ENCODE results near the gene RHBDD1. TPM values are rescaled to one million over a fixed set of nuclear protein-coding genes. Genes with fewer than 3 reads are reported as not detected.
A peak's percentile ranks its signal among the peaks of the same experiment; 100 is the strongest.

Gene RHBDD1
- total RNA-seq, 2 experiments from 2014 or later: 43.8 to 47.1 TPM

DNA sequence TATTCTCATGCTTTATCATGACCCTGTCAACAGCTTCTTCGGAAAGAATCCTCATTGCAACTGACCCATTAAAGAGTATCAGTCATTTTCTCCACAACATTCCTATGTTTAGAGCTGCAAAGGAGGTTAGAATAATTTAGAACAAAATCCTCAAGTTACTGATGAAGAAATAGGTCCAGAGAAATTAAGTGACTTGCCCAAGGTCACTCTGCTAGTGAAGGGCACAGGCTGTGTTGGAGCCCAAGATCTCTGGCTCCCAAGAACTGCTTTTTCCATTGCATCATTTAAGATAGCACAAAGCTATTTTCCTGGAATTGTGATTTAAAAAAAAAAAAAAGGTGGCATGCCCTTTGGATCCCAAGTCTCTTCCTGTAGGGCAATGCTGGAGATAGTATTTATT is 45.8 kb upstream of the RHBDD1 start:
- no peaks in the 10 kb centered on the region for H3K36me3 ChIP-seq (ENCODE audit: insufficient read depth, low read length)
- Mint-ChIP-seq H3K36me3 (ENCODE audit: low read depth) (peaks cover 5% of the 10 kb centered on the region), H3K4me3 (peak overlapping the region; percentile 97), H3K4me1 (ENCODE audit: low read depth) (peaks cover 31% of the 10 kb centered on the region), H3K27me3 (no peaks in the 10 kb centered on the region), H3K27ac (peak overlapping the region; percentile 97), H3K9me3 (no peaks in the 10 kb centered on the region)
- DNase-seq (no peak), ATAC-seq (ENCODE audit: poor library complexity) (no peak)
- no peaks in the 10 kb centered on the region for H3K27me3 ChIP-seq (ENCODE audit: control insufficient read depth in 1 of 2, insufficient read depth in 2 of 2, low read length in 2 of 2)
- ChIA-PET POLR2A (interaction anchor here (0.6 to 3.8 kb wide), 7 partner anchors 10 to 46 kb away, joined by 3 to 25 read pairs (median 5); partner anchors contain the start of genes IRS1 and RHBDD1), CTCF (interaction anchor here (1.0 to 3.1 kb wide), 4 partner anchors 8 to 13 kb away, joined by 3 to 13 read pairs (median 5); partner anchors contain the start of gene IRS1)
- TF ChIP-seq, protein P1, sequence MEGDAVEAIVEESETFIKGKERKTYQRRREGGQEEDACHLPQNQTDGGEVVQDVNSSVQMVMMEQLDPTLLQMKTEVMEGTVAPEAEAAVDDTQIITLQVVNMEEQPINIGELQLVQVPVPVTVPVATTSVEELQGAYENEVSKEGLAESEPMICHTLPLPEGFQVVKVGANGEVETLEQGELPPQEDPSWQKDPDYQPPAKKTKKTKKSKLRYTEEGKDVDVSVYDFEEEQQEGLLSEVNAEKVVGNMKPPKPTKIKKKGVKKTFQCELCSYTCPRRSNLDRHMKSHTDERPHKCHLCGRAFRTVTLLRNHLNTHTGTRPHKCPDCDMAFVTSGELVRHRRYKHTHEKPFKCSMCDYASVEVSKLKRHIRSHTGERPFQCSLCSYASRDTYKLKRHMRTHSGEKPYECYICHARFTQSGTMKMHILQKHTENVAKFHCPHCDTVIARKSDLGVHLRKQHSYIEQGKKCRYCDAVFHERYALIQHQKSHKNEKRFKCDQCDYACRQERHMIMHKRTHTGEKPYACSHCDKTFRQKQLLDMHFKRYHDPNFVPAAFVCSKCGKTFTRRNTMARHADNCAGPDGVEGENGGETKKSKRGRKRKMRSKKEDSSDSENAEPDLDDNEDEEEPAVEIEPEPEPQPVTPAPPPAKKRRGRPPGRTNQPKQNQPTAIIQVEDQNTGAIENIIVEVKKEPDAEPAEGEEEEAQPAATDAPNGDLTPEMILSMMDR (IDR thresholded peaks at IDR 0.05): no peak
- intact Hi-C loops (cut with DNase I, micrococcal nuclease): loop anchor here (2.0 to 10.0 kb wide), 3 partner anchors 45 to 1505 kb away; partner anchors contain the start of gene MFF (in 1 of the 2)
- no peaks in the 10 kb centered on the region for H3K9me3 ChIP-seq (ENCODE audit: control insufficient read depth in 1 of 2, insufficient read depth in 1 of 2, low read length in 2 of 2)
- no peak overlapping the region for H3K27ac ChIP-seq (ENCODE audit: low read depth in 1 of 2, low read length in 2 of 2)
- H3K4me1 ChIP-seq (ENCODE audit: insufficient read depth, low read length): peaks cover 20% of the 10 kb centered on the region
- no peak overlapping the region for H3K4me3 ChIP-seq (ENCODE audit: low read length)

DNA sequence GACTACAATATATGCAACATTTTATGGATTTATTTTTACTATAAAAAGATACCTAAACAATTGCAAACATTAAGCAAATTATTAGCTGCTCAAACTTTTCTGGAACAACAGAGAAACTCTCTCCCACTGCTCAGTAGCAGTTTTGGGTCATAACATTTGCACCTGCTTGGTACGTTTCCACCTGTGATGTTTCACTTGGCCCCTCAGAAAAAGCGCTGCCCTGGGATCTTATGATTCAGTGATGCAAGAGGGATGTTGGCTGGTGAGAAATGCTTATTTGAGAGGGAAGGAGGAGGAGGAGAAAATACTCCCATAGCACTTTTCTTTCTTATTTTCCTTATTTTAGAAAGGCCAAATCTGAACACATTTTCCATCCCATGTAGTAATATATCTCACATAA is 45.4 kb upstream of the RHBDD1 start:
- H3K27ac Mint-ChIP-seq: peak overlapping the region; percentile 97

DNA sequence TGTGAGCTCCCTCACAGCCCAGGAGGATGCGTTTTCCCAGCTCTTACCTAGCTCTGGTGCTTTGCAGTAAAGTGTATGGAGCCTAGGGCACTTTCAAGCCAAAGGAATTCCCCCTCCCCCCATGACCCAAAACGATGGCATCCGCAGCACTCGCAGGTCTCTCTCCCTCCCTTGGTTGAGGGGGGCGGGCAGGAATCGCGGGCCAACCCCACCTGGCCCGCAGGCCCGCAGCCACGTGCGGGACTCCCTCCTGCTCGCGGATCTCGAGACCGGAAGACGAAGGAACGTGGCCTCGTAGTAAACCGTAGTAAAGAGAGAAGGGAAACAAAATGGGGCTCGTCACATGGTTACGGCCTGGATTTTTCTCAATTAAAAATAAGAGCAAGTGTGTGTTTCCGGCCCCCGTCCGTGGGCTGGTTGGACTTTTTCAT is 44.8 kb upstream of the RHBDD1 start:
- Mint-ChIP-seq H3K4me3 (peak overlapping the region; percentile 97), H3K4me1 (ENCODE audit: low read depth) (peaks cover 31% of the 10 kb centered on the region), H3K27me3 (no peaks in the 10 kb centered on the region), H3K36me3 (ENCODE audit: low read depth) (peaks cover 5% of the 10 kb centered on the region), H3K9me3 (no peaks in the 10 kb centered on the region), H3K27ac (peak overlapping the region; percentile 97)
- CTCF ChIA-PET: interaction anchor here (1.2 to 3.1 kb wide), 2 partner anchors 9 to 12 kb away, joined by 6 to 13 read pairs; partner anchors contain the start of gene IRS1
- POLR2A ChIA-PET: interaction anchor here (1.3 to 3.8 kb wide), 5 partner anchors 9 to 45 kb away, joined by 4 to 25 read pairs (median 17); partner anchors contain the start of genes IRS1 and RHBDD1
- H3K9me3 ChIP-seq (ENCODE audit: control insufficient read depth in 1 of 2, insufficient read depth in 1 of 2, low read length in 2 of 2): peaks cover 0 to under 1% of the 10 kb centered on the region in 2 experiments
- ATAC-seq (ENCODE audit: poor library complexity) (peak; percentile 67), DNase-seq (peak in 5 of 14 experiments; percentile 54 to 91 (median 87))
- peak overlapping the region; percentile 62 for H3K4me3 ChIP-seq (ENCODE audit: low read length)
- no peaks in the 10 kb centered on the region for H3K36me3 ChIP-seq (ENCODE audit: insufficient read depth, low read length)
- intact Hi-C loops (cut with DNase I, micrococcal nuclease): loop anchor here (1.0 to 10.0 kb wide), 5 partner anchors 10 to 1506 kb away; partner anchors contain the start of genes MFF (in 1 of the 2) and RHBDD1 (in 1 of the 2)
- peaks cover 30% of the 10 kb centered on the region for H3K4me1 ChIP-seq (ENCODE audit: insufficient read depth, low read length)
- H3K27ac ChIP-seq (ENCODE audit: low read depth in 1 of 2, low read length in 2 of 2): peak overlapping the region; percentile 88 to 91
- no peaks in the 10 kb centered on the region for H3K27me3 ChIP-seq (ENCODE audit: control insufficient read depth in 1 of 2, insufficient read depth in 2 of 2, low read length in 2 of 2)
- TF ChIP-seq, protein P1 (IDR thresholded peaks at IDR 0.05): no peak

More for the DNA sequence above, 45.4 kb upstream of the RHBDD1 start:
- H3K9me3 Mint-ChIP-seq: no peaks in the 10 kb centered on the region
- no peaks in the 10 kb centered on the region for H3K27me3 Mint-ChIP-seq
- H3K27ac ChIP-seq (ENCODE audit: low read depth in 1 of 2, low read length in 2 of 2): peak overlapping the region in 1 of 2 donors; percentile 88
- ChIA-PET POLR2A (interaction anchor here (0.6 to 3.8 kb wide), 7 partner anchors 9 to 45 kb away, joined by 3 to 25 read pairs (median 5); partner anchors contain the start of genes IRS1 and RHBDD1), CTCF (interaction anchor here (1.0 to 3.1 kb wide), 3 partner anchors 8 to 12 kb away, joined by 4 to 13 read pairs (median 6); partner anchors contain the start of gene IRS1)
- no peak for DNase-seq
- no peak for ATAC-seq (ENCODE audit: poor library complexity)
- H3K27me3 ChIP-seq (ENCODE audit: control insufficient read depth in 1 of 2, insufficient read depth in 2 of 2, low read length in 2 of 2): no peaks in the 10 kb centered on the region
- H3K4me3 ChIP-seq (ENCODE audit: low read length): peak overlapping the region; percentile 62
- H3K4me1 ChIP-seq (ENCODE audit: insufficient read depth, low read length): peaks cover 25% of the 10 kb centered on the region
- H3K9me3 ChIP-seq (ENCODE audit: control insufficient read depth in 1 of 2, insufficient read depth in 1 of 2, low read length in 2 of 2): no peaks in the 10 kb centered on the region
- peaks cover 31% of the 10 kb centered on the region for H3K4me1 Mint-ChIP-seq (ENCODE audit: low read depth)
- H3K36me3 Mint-ChIP-seq (ENCODE audit: low read depth): peaks cover 5% of the 10 kb centered on the region
- TF ChIP-seq, protein P1 (IDR thresholded peaks at IDR 0.05): no peak
- intact Hi-C loops (cut with DNase I, micrococcal nuclease): loop anchor here (2.0 to 10.0 kb wide), 3 partner anchors 44 to 1506 kb away; partner anchors contain the start of gene MFF (in 1 of the 2)
- no peaks in the 10 kb centered on the region for H3K36me3 ChIP-seq (ENCODE audit: insufficient read depth, low read length)
- peak overlapping the region; percentile 97 for H3K4me3 Mint-ChIP-seq

Data from CD4-positive, alpha-beta T cell (primary cell).